ENCODE measurements around the gene P4HA3.

The P4HA3 gene

DNA sequence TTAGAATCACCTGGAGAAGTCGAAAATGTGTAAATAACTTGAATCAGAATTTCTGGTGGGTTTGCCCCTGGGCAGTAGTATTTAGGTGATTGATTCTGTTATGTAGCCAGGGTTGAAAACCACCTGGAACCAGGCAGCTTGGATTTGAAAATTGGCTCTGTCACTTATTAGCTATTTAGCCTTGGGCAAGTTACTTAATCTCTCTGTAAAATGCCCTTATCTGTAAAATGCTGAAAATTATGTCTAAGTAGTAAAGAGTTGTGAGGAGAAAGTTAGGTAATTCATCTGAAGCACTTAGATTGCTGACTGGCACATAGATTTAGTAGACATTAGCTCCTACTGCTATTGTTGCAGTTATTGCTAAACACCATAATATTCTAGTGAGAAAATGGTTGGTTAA is 91.1 kb downstream of the P4HA3 start:
- no peak overlapping the region for H2AFZ ChIP-seq (ENCODE audit: low read depth, low read length, severe bottlenecking)
- no peaks in the 10 kb centered on the region for H3K27me3 ChIP-seq (ENCODE audit: low read length)
- H3K36me3 ChIP-seq (ENCODE audit: low read length): peaks cover 7% of the 10 kb centered on the region; the same call in 1 of the 2 replicates
- H3K4me3 ChIP-seq (ENCODE audit: insufficient read depth, low read length, poor library complexity, severe bottlenecking): no peak overlapping the region
- TF ChIP-seq EZH2phosphoT487 (conservative IDR thresholded peaks at IDR 0.05; ENCODE audit: low read length): no peak
- TF ChIP-seq, protein P1, sequence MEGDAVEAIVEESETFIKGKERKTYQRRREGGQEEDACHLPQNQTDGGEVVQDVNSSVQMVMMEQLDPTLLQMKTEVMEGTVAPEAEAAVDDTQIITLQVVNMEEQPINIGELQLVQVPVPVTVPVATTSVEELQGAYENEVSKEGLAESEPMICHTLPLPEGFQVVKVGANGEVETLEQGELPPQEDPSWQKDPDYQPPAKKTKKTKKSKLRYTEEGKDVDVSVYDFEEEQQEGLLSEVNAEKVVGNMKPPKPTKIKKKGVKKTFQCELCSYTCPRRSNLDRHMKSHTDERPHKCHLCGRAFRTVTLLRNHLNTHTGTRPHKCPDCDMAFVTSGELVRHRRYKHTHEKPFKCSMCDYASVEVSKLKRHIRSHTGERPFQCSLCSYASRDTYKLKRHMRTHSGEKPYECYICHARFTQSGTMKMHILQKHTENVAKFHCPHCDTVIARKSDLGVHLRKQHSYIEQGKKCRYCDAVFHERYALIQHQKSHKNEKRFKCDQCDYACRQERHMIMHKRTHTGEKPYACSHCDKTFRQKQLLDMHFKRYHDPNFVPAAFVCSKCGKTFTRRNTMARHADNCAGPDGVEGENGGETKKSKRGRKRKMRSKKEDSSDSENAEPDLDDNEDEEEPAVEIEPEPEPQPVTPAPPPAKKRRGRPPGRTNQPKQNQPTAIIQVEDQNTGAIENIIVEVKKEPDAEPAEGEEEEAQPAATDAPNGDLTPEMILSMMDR (IDR thresholded peaks at IDR 0.05; ENCODE audit: insufficient read depth, low read length, poor library complexity, severe bottlenecking): no peak
- H3K9me3 ChIP-seq (ENCODE audit: insufficient read depth, low read length): no peaks in the 10 kb centered on the region
- no peaks in the 10 kb centered on the region for H3F3A ChIP-seq (ENCODE audit: insufficient read depth)
- no peaks in the 10 kb centered on the region for H3K9me2 ChIP-seq (replicated peaks; ENCODE audit: insufficient read depth, low read length)
- no peak overlapping the region for H3K27ac ChIP-seq (ENCODE audit: low read depth, low read length)
- H3K79me2 ChIP-seq (ENCODE audit: insufficient read depth, low read length): no peaks in the 10 kb centered on the region
- no peak overlapping the region for H3K4me2 ChIP-seq (ENCODE audit: low read depth, low read length, poor library complexity, severe bottlenecking)
- H4K20me1 ChIP-seq (ENCODE audit: low read depth, low read length): no peaks in the 10 kb centered on the region
- no peak overlapping the region for H3K9ac ChIP-seq (ENCODE audit: low read length)
